Natural killer cell (primary cell): ENCODE data around the gene RASSF4. TPM values are rescaled to one million over a fixed set of nuclear protein-coding genes. Genes with fewer than 3 reads are reported as not detected.

Experiments used
- ATAC-seq, 3 donors: fragments of 150-1000 bp in 2 of 3; fragments of 200-7000 bp in 1 of 3; cut with Tn5 transposase; 1 replicate in 1 of 3; 2 replicates in 2 of 3; pipeline ENCODE4 v1.10.0; 2021; ENCODE audit warnings: mild to moderate bottlenecking in 2 of 3, moderate library complexity in 2 of 3
- DNase-seq, 2 donors: peaks; one replicate each; pipeline versions ENCODE4 v3.0.0 to v3.0.0-alpha.2; 2013 to 2021; ENCODE audit warnings: mixed read lengths in 1 of 2
- H3K27ac ChIP-seq: one replicate; pipeline ENCODE4 v1.5.1; 2013; ENCODE audit warnings: mild to moderate bottlenecking, low read length
- H3K27me3 ChIP-seq: one replicate; pipeline ENCODE4 v1.6.1; 2013; ENCODE audit warnings: low read length; ENCODE audit not compliant: control insufficient read depth, insufficient read depth
- H3K36me3 ChIP-seq: one replicate; pipeline ENCODE4 v1.6.1; 2013; ENCODE audit warnings: low read length; ENCODE audit not compliant: control insufficient read depth, insufficient read depth
- H3K4me1 ChIP-seq: one replicate; pipeline ENCODE4 v1.6.1; 2013; ENCODE audit warnings: low read length; ENCODE audit not compliant: control insufficient read depth, insufficient read depth
- H3K4me3 ChIP-seq: one replicate; pipeline ENCODE4 v1.5.1; 2013; ENCODE audit warnings: low read length
- H3K9me3 ChIP-seq: one replicate; pipeline ENCODE4 v1.6.1; 2013; ENCODE audit warnings: low read length; ENCODE audit not compliant: control insufficient read depth, insufficient read depth
- H3K27ac Mint-ChIP-seq, 2 donors: one replicate each; pipeline ENCODE4 v1.8.0; 2022; ENCODE audit warnings: mild to moderate bottlenecking in 2 of 2, mixed read lengths in 2 of 2, moderate library complexity in 1 of 2
- H3K27me3 Mint-ChIP-seq, 2 donors: one replicate each; pipeline ENCODE4 v1.8.0; 2022; ENCODE audit warnings: low read depth in 2 of 2, mixed read lengths in 2 of 2
- H3K36me3 Mint-ChIP-seq: one replicate; pipeline ENCODE4 v1.8.0; 2022; ENCODE audit warnings: mixed read lengths
- H3K4me1 Mint-ChIP-seq, 2 donors: one replicate each; pipeline ENCODE4 v1.8.0; 2022; ENCODE audit warnings: mixed read lengths in 2 of 2
- H3K4me3 Mint-ChIP-seq: one replicate; pipeline ENCODE4 v1.8.0; 2022; ENCODE audit warnings: mild to moderate bottlenecking, moderate library complexity, mixed read lengths
- H3K9me3 Mint-ChIP-seq, 2 donors: one replicate each; pipeline ENCODE4 v1.8.0; 2022; ENCODE audit warnings: mixed read lengths in 2 of 2
- WGBS: methylation state at CpG from one replicate; pipeline ENCODE4 v1.1.7; 2013; ENCODE audit warnings: missing lambda C conversion rate; ENCODE audit not compliant: insufficient coverage; 5-methylcytosine and 5-hydroxymethylcytosine counted together
- intact Hi-C: fragments of 100-400 bp; cut with micrococcal nuclease; formaldehyde crosslinking; loops from one replicate; pipeline ENCODE4 v1.14.2; 2022
- total RNA-seq, 4 donors: library from RNA; stranded (reverse); fragments of 120-200 nt in 1 of 4; gene quantifications; one replicate each; pipeline versions ENCODE4 v1.2.3 to v1.2.4, GENCODE V29; 2013 to 2022
- TF ChIP-seq, protein P1 (sequence below): fragments of 200-600 bp; IDR thresholded peaks from one replicate; pipeline ENCODE4 v1.8.0; 2022; ENCODE audit warnings: antibody characterized with exemption

The RASSF4 gene
- total RNA-seq, 3 donors from 2014 or later (not counting 1 experiment from before 2014, with no cell fraction given): 99.8 to 116 (median 104) TPM

DNA sequence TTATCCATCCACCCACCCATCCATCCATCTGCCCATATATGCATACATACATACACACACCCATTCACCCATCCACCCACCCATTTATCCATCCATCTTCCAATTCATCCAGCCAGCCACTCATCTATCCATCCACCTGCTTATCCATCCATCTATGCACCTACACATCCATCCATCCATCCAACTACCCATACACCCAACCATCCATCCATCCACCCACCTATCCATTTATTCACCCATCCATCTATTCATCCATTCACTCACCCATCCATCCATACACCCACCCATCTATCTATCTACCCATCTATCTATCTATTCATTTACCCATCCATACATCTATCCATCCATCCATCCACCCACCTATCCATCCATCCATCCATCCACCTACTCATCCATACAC, 31.1 kb upstream of the RASSF4 start:
- H3K36me3 Mint-ChIP-seq: no peaks in the 10 kb centered on the region
- TF ChIP-seq, protein P1, sequence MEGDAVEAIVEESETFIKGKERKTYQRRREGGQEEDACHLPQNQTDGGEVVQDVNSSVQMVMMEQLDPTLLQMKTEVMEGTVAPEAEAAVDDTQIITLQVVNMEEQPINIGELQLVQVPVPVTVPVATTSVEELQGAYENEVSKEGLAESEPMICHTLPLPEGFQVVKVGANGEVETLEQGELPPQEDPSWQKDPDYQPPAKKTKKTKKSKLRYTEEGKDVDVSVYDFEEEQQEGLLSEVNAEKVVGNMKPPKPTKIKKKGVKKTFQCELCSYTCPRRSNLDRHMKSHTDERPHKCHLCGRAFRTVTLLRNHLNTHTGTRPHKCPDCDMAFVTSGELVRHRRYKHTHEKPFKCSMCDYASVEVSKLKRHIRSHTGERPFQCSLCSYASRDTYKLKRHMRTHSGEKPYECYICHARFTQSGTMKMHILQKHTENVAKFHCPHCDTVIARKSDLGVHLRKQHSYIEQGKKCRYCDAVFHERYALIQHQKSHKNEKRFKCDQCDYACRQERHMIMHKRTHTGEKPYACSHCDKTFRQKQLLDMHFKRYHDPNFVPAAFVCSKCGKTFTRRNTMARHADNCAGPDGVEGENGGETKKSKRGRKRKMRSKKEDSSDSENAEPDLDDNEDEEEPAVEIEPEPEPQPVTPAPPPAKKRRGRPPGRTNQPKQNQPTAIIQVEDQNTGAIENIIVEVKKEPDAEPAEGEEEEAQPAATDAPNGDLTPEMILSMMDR: no peak
- H3K27ac Mint-ChIP-seq: no peak overlapping the region
- H3K4me3 Mint-ChIP-seq: no peak overlapping the region
- Histone ChIP-seq H3K4me3 (no peak overlapping the region), H3K27me3 (no peaks in the 10 kb centered on the region), H3K27ac (no peak overlapping the region), H3K4me1 (peaks cover 11% of the 10 kb centered on the region), H3K9me3 (no peaks in the 10 kb centered on the region), H3K36me3 (no peaks in the 10 kb centered on the region)
- DNase-seq (no peak), ATAC-seq (no peak)
- H3K9me3 Mint-ChIP-seq: no peaks in the 10 kb centered on the region
- no peaks in the 10 kb centered on the region for H3K27me3 Mint-ChIP-seq
- intact Hi-C loops: no loop called here
- H3K4me1 Mint-ChIP-seq: peaks cover 0 to 6% of the 10 kb centered on the region in 2 donors

DNA sequence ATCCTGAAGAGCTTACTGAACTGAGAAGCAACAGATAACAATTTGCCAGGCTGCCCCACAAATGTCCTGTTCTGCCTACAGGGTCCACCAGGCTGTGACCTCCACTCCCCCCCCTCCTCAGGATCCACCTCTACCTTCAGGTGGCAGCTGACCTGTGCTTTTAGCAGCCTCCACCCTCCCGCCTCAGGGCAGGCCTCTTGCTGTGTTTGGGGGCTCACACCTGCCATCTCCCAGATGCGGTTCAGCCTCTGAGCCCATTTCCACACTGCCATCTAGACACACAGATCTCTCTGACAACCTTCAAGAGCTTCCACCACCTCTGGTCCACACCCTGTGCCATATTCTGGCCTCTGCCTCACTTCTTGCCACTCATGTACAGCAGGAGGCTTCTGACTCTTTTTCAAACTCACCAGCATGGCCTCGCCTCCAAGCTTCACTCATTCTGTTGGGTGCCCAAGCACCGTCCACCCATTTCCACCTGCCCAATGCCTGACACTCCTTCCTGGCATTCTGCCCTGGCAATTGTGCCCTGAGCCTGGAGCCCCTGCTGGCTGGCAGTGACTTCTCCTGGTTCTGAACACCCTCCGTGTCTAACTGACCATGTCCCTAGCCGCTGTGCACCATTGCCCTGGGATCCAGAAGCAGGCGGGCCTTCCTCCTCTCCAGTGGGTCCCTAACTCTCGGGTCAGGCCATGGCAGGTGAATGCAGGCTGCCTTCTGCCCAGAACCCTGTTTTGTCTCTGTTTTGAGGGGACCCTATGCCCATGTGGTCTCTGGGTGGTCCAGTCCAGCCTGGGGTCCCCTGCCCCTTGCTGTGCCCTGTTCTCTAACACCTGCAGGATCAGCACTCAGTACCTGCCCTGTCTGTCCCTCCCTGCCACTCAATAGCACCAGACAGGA, 30.0 kb upstream of the RASSF4 start:
- H3K4me1 ChIP-seq: peaks cover 18% of the 10 kb centered on the region
- no peak overlapping the region for H3K27ac ChIP-seq
- no peaks in the 10 kb centered on the region for H3K27me3 ChIP-seq
- Mint-ChIP-seq H3K9me3 (no peaks in the 10 kb centered on the region), H3K27me3 (peaks cover 0 to 3% of the 10 kb centered on the region in 2 donors), H3K27ac (no peak overlapping the region), H3K4me1 (peaks cover 0 to 12% of the 10 kb centered on the region in 2 donors), H3K4me3 (no peak overlapping the region), H3K36me3 (no peaks in the 10 kb centered on the region)
- no peak for ATAC-seq
- TF ChIP-seq, protein P1: no peak
- DNase-seq: no peak
- H3K4me3 ChIP-seq: no peak overlapping the region
- 92% methylated on average over 7 of the region's 8 CpGs for WGBS
- H3K36me3 ChIP-seq: no peaks in the 10 kb centered on the region
- H3K9me3 ChIP-seq: no peaks in the 10 kb centered on the region
- intact Hi-C loops: no loop called here

GRCh38 chr10:44930904-44931620, 28.5 kb upstream of the RASSF4 start:
- ATAC-seq: no peak
- Histone ChIP-seq H3K36me3 (no peaks in the 10 kb centered on the region), H3K27ac (no peak overlapping the region), H3K27me3 (no peaks in the 10 kb centered on the region), H3K9me3 (no peaks in the 10 kb centered on the region), H3K4me3 (no peak overlapping the region), H3K4me1 (peaks cover 27% of the 10 kb centered on the region)
- WGBS: 88% methylated on average over 4 of the region's 4 CpGs
- Mint-ChIP-seq H3K27ac (no peak overlapping the region), H3K27me3 (peaks cover 0 to 7% of the 10 kb centered on the region in 2 donors), H3K4me3 (no peak overlapping the region), H3K36me3 (no peaks in the 10 kb centered on the region), H3K9me3 (no peaks in the 10 kb centered on the region), H3K4me1 (peaks cover 9 to 23% of the 10 kb centered on the region in 2 donors)
- TF ChIP-seq, protein P1: no peak
- intact Hi-C loops: no loop called here
- no peak for DNase-seq
